Retinal pigment epithelial cell (primary cell): ENCODE measurements around the gene PDE4B.

Experiments used
- DNase-seq: peaks from one replicate; pipeline ENCODE4 v3.0.0-alpha.2; 2010; ENCODE audit warnings: low read depth
- H3K4me3 ChIP-seq: 2 replicates; pipeline ENCODE4 v1.5.1; 2011; ENCODE audit warnings: mild to moderate bottlenecking, low read length, control low read depth, moderate library complexity
- CTCF ChIP-seq: conservative IDR thresholded peaks from 2 replicates; pipeline ENCODE4 v1.5.1; 2011; ENCODE audit warnings: low read depth, low read length, control low read depth, inconsistent platforms

Gene PDE4B

DNA sequence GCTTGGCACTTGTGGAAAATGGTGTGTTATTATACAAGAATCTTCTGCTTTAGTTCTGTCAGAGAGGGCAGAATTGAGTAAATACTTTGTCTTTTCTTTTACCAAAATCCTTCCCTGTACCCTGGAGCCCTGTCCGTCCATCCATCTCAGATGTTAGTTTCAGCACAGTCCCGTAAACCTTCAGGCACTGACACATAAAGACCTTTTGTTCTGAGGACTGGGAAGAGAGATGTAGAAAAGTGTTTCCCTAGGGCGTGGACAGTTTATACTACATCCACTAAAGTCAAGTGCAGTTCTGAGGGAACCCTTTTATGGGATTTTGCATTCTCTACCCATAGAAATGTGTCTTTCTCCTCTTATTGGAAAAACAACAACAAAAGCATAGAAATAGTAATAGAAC lies 162.4 kb downstream of the PDE4B start:
- no peak overlapping the region for H3K4me3 ChIP-seq
- DNase-seq = no peak
- no peak for TF ChIP-seq CTCF

DNA sequence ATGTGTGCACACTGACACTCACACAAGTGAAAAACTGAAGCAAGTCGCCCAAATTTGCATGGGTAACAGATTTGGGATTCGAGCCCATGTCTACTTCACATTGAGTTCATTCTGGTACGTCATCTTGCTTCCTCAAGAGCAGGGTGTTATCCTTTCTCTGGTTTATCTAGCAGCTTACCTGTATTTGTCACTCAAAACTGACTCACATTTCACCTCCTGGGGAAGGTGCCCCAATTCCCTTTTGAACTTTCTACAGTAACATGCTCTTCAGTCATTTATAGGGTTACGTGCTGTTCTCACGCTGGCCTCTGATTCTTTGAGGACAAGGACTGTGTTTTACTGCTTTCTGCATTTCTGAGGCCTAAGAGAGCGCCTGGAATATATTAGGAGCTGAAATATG lies 162.8 kb downstream of the PDE4B start:
- no peak for TF ChIP-seq CTCF
- no peak overlapping the region for H3K4me3 ChIP-seq
- DNase-seq = no peak

GRCh38 chr1:65958561-65959350 lies 166.1 kb downstream of the PDE4B start:
- TF ChIP-seq CTCF = peak; percentile 42
- DNase-seq = no peak
- no peak overlapping the region for H3K4me3 ChIP-seq

DNA sequence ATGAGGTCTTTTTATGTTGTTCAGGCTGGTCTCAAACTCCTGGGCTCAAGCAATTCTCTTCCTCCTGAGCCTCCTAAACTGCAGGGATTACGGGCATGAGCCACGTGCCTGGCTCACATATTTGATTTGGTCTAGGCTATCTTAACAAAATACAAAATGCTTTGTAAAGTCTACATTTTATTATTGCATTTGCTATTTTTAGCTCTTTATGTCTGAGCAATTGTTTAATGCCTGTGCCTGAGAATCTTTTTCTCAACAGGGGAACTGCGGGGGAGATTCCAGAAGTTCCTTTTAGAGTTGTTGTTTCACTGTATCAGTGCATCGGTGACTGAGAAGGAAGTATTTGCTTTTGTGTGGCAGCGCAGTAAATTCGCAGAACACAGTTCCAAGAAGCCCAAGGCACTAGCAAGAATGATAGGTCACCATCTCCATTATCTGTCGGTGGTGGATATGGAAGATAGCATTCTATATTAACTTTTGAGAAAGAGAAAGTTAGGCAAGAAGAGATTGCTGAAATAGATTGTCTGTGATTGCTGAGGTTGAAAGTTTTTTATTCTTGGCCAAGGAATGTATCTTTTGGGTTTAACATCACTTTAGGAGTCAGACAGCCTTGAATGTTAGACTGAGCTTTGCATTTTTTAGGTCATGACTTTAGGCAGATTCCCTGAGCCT lies 167.3 kb downstream of the PDE4B start:
- TF ChIP-seq CTCF = no peak
- peak; percentile 39 for DNase-seq
- H3K4me3 ChIP-seq = no peak overlapping the region

- DNase-seq = no peak
- no peak for TF ChIP-seq CTCF
- H3K4me3 ChIP-seq = no peak overlapping the region
Observed at GRCh38 chr1:65963156-65963888, 170.6 kb downstream of the PDE4B start.

DNA sequence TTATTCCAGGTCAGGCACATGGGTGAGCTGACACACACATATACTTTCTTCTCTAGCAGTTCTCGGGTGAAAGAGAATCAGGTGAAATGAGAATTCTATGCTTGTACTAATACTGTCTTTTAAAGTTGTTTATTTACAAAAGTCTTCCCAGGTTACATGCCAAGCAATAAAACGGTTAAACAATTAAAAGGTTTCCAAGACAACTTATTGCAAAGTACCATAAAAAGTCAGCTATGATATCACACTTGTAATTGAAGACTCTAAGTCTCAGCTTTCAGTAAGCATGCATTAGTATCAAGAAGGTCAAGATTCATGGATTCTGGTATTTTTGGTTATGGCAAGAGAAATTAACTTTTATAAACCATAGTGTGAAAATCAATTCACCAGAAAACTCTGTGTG lies 171.4 kb downstream of the PDE4B start:
- no peak overlapping the region for H3K4me3 ChIP-seq
- no peak for DNase-seq
- TF ChIP-seq CTCF = no peak
